SK-N-SH treated with all-trans-retinoic acid at 6 μM for 48 hours (cell line): ENCODE data around the gene COX20.

Experiments
- ATAC-seq: fragments of 200-7000 bp; cut with Tn5 transposase; 3 replicates; pipeline ENCODE4 v1.9.1; 2020; ENCODE audit warnings: mild to moderate bottlenecking, moderate library complexity
- ARNTL ChIP-seq: fragments of 450-650 bp; formaldehyde crosslinking; IDR thresholded peaks from 2 replicates; pipeline ENCODE4 v1.5.0; 2020; ENCODE audit warnings: low read depth, mild to moderate bottlenecking, moderate library complexity, borderline replicate concordance
- BACH2 ChIP-seq: fragments of 250-450 bp; sonication (Bioruptor Pico); IDR thresholded peaks from 2 replicates; pipeline ENCODE4 v1.9.0; 2021; ENCODE audit warnings: mild to moderate bottlenecking, borderline replicate concordance
- CSDC2 ChIP-seq: fragments of 250-450 bp; sonication (Bioruptor Pico); IDR thresholded peaks from 2 replicates; pipeline ENCODE4 v1.5.0; 2020; ENCODE audit warnings: mild to moderate bottlenecking, moderate library complexity
- ESRRG ChIP-seq: fragments of 250-450 bp; sonication (Bioruptor Pico); IDR thresholded peaks from 2 replicates; pipeline ENCODE4 v1.6.1; 2021; ENCODE audit warnings: mild to moderate bottlenecking
- GLIS3 ChIP-seq: fragments of 250-450 bp; sonication (Bioruptor Pico); IDR thresholded peaks from 2 replicates; pipeline ENCODE4 v1.5.0; 2020; ENCODE audit warnings: mild to moderate bottlenecking, moderate library complexity
- OSR1 ChIP-seq: fragments of 250-450 bp; sonication (Bioruptor Pico); IDR thresholded peaks from 2 replicates; pipeline ENCODE4 v1.8.0; 2022; ENCODE audit warnings: moderate library complexity, mild to moderate bottlenecking, inconsistent platforms
- PPARA ChIP-seq: fragments of 250-450 bp; sonication (Bioruptor Pico); IDR thresholded peaks from 2 replicates; pipeline ENCODE4 v1.5.0; 2020; ENCODE audit warnings: mild to moderate bottlenecking, borderline replicate concordance
- RARB ChIP-seq: fragments of 250-450 bp; sonication (Bioruptor Pico); IDR thresholded peaks from 2 replicates; pipeline ENCODE4 v1.8.0; 2021; ENCODE audit warnings: mild to moderate bottlenecking, moderate library complexity
- TCF4 ChIP-seq: fragments of 250-450 bp; sonication (Bioruptor Pico); IDR thresholded peaks from 2 replicates; pipeline ENCODE4 v1.8.0; 2021; ENCODE audit warnings: mild to moderate bottlenecking, moderate library complexity, borderline replicate concordance
- TOX ChIP-seq: fragments of 250-450 bp; sonication (Bioruptor Pico); IDR thresholded peaks from 2 replicates; pipeline ENCODE4 v1.8.0; 2021; ENCODE audit warnings: mild to moderate bottlenecking, moderate library complexity, borderline replicate concordance
- ZC3H10 ChIP-seq: fragments of 250-450 bp; sonication (Bioruptor Pico); IDR thresholded peaks from 2 replicates; pipeline ENCODE4 v1.5.1; 2021; ENCODE audit warnings: mild to moderate bottlenecking, moderate library complexity
- ZFP3 ChIP-seq: fragments of 250-450 bp; sonication (Bioruptor Pico); IDR thresholded peaks from 2 replicates; pipeline ENCODE4 v1.5.0; 2020; ENCODE audit warnings: mild to moderate bottlenecking, moderate library complexity
- ZFP30 ChIP-seq: fragments of 450-650 bp; formaldehyde crosslinking; IDR thresholded peaks from 2 replicates; pipeline ENCODE4 v1.5.0; 2022; ENCODE audit warnings: mild to moderate bottlenecking, moderate library complexity
- ZNF565 ChIP-seq: fragments of 450-650 bp; formaldehyde crosslinking; conservative IDR thresholded peaks from 2 replicates; pipeline ENCODE4 v1.5.0; 2020; ENCODE audit warnings: low read depth, mild to moderate bottlenecking, moderate library complexity
- ZNF70 ChIP-seq: fragments of 450-650 bp; formaldehyde crosslinking; IDR thresholded peaks from 2 replicates; pipeline ENCODE4 v1.5.0; 2020; ENCODE audit warnings: mild to moderate bottlenecking, moderate library complexity
- ZNF8 ChIP-seq: fragments of 450-650 bp; formaldehyde crosslinking; IDR thresholded peaks from 2 replicates; pipeline ENCODE4 v1.5.0; 2020; ENCODE audit warnings: mild to moderate bottlenecking, moderate library complexity
- TF ChIP-seq, protein P1 (sequence below): fragments of 250-450 bp; sonication (Bioruptor Pico); IDR thresholded peaks from 2 replicates; pipeline ENCODE4 v1.5.1; 2021; ENCODE audit warnings: mild to moderate bottlenecking, moderate library complexity
- TF ChIP-seq, protein P2 (sequence below): fragments of 250-450 bp; sonication (Bioruptor Pico); IDR thresholded peaks from 2 replicates; pipeline ENCODE4 v1.5.0; 2020; ENCODE audit warnings: mild to moderate bottlenecking, moderate library complexity
- TF ChIP-seq, protein P3 (sequence below): fragments of 250-450 bp; sonication (Bioruptor Pico); IDR thresholded peaks from 2 replicates; pipeline ENCODE4 v1.8.0; 2020; ENCODE audit warnings: mild to moderate bottlenecking, moderate library complexity, borderline replicate concordance
- TF ChIP-seq, protein P4 (sequence below): fragments of 250-450 bp; sonication (Bioruptor Pico); IDR thresholded peaks from 2 replicates; pipeline ENCODE4 v1.8.0; 2021; ENCODE audit warnings: low read depth, mild to moderate bottlenecking, moderate library complexity, borderline replicate concordance
- TF ChIP-seq, protein P5 (sequence below): fragments of 250-450 bp; sonication (Bioruptor Pico); IDR thresholded peaks from 2 replicates; pipeline ENCODE4 v1.5.1; 2020; ENCODE audit warnings: low read depth, mild to moderate bottlenecking, moderate library complexity

Gene COX20

DNA sequence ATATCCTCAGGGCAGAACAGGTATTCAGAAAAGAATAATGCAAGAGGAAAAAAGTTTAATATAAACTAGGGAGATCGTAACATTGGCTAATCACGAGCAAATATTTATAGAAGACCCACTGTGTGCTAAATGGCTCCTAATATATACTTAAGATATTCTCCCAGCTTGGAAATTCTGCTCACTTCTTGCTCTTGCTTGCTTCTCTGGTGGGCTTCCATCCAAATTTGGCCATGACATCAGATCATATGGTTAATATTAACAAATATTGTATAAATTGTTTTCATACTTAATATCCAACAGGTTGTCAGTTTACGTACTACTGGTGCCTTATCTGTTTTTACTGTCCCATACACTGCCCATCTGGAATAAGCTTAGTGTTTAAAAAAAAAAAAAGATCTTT, 1.1 kb downstream of the COX20 start (continued):
- TF ChIP-seq, protein P1, sequence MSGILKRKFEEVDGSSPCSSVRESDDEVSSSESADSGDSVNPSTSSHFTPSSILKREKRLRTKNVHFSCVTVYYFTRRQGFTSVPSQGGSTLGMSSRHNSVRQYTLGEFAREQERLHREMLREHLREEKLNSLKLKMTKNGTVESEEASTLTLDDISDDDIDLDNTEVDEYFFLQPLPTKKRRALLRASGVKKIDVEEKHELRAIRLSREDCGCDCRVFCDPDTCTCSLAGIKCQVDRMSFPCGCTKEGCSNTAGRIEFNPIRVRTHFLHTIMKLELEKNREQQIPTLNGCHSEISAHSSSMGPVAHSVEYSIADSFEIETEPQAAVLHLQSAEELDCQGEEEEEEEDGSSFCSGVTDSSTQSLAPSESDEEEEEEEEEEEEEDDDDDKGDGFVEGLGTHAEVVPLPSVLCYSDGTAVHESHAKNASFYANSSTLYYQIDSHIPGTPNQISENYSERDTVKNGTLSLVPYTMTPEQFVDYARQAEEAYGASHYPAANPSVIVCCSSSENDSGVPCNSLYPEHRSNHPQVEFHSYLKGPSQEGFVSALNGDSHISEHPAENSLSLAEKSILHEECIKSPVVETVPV (CRISPR knock-in tag): no peak
- TF ChIP-seq OSR1 (CRISPR knock-in tag) (no peak), CSDC2 (no peak), BACH2 (CRISPR knock-in tag) (no peak), ZNF8 (CRISPR knock-in tag) (no peak), ESRRG (CRISPR knock-in tag) (no peak)
- TF ChIP-seq, all 23 proteins: peak for 0

DNA sequence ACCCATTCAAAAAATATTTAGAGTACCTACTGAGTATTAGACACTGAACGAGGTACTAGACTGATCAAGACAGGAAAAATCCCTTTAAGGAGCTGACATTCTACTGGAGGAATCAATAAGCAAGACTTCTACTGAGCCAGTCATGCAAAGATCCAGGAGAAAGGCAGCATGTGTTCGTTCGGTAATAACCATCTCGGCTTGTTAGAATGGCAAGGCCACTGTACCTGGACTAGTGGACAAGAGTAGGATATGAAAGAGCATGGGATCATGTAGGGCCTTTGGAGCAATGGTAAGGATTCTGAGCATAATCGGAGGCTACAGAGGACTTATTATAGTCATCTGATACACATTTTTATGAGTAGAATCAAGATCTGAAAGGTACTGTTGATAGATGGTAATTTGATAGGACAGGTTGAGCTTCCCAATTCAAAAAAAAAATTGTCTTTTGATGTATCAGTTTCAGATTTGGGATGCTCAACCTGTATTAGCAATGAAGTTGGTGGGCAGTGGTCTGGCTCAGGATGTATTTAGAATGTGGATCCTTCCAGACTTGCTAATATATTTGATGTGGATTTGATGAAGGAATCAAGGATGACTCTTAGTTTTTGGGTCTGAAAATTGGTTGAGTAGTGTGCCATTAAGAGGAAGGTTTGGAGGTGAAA, 2.3 kb downstream of the COX20 start:
- TF ChIP-seq ZC3H10 (CRISPR knock-in tag) (peak; percentile 11; the same call in 1 of the 2 replicates), RARB (CRISPR knock-in tag) (no peak), ZNF70 (CRISPR knock-in tag) (no peak), PPARA (no peak)
- TF ChIP-seq, protein P2, sequence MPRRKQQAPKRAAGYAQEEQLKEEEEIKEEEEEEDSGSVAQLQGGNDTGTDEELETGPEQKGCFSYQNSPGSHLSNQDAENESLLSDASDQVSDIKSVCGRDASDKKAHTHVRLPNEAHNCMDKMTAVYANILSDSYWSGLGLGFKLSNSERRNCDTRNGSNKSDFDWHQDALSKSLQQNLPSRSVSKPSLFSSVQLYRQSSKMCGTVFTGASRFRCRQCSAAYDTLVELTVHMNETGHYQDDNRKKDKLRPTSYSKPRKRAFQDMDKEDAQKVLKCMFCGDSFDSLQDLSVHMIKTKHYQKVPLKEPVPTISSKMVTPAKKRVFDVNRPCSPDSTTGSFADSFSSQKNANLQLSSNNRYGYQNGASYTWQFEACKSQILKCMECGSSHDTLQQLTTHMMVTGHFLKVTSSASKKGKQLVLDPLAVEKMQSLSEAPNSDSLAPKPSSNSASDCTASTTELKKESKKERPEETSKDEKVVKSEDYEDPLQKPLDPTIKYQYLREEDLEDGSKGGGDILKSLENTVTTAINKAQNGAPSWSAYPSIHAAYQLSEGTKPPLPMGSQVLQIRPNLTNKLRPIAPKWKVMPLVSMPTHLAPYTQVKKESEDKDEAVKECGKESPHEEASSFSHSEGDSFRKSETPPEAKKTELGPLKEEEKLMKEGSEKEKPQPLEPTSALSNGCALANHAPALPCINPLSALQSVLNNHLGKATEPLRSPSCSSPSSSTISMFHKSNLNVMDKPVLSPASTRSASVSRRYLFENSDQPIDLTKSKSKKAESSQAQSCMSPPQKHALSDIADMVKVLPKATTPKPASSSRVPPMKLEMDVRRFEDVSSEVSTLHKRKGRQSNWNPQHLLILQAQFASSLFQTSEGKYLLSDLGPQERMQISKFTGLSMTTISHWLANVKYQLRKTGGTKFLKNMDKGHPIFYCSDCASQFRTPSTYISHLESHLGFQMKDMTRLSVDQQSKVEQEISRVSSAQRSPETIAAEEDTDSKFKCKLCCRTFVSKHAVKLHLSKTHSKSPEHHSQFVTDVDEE (CRISPR knock-in tag): no peak
- ATAC-seq: no peak

- no peak for TF ChIP-seq ARNTL (CRISPR knock-in tag)
- no peak for TF ChIP-seq TCF4
- TF ChIP-seq, protein P1 (CRISPR knock-in tag): no peak
- TF ChIP-seq, protein P2 (CRISPR knock-in tag): no peak
- TF ChIP-seq, protein P3, sequence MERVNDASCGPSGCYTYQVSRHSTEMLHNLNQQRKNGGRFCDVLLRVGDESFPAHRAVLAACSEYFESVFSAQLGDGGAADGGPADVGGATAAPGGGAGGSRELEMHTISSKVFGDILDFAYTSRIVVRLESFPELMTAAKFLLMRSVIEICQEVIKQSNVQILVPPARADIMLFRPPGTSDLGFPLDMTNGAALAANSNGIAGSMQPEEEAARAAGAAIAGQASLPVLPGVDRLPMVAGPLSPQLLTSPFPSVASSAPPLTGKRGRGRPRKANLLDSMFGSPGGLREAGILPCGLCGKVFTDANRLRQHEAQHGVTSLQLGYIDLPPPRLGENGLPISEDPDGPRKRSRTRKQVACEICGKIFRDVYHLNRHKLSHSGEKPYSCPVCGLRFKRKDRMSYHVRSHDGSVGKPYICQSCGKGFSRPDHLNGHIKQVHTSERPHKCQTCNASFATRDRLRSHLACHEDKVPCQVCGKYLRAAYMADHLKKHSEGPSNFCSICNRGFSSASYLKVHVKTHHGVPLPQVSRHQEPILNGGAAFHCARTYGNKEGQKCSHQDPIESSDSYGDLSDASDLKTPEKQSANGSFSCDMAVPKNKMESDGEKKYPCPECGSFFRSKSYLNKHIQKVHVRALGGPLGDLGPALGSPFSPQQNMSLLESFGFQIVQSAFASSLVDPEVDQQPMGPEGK (CRISPR knock-in tag): no peak
- no peak for TF ChIP-seq ZFP30 (CRISPR knock-in tag)
- TF ChIP-seq ESRRG (CRISPR knock-in tag): no peak
- no peak for TF ChIP-seq ZNF565 (CRISPR knock-in tag)
- TF ChIP-seq TOX (CRISPR knock-in tag): no peak
- no peak for TF ChIP-seq ZNF70 (CRISPR knock-in tag)
- TF ChIP-seq, protein P4, sequence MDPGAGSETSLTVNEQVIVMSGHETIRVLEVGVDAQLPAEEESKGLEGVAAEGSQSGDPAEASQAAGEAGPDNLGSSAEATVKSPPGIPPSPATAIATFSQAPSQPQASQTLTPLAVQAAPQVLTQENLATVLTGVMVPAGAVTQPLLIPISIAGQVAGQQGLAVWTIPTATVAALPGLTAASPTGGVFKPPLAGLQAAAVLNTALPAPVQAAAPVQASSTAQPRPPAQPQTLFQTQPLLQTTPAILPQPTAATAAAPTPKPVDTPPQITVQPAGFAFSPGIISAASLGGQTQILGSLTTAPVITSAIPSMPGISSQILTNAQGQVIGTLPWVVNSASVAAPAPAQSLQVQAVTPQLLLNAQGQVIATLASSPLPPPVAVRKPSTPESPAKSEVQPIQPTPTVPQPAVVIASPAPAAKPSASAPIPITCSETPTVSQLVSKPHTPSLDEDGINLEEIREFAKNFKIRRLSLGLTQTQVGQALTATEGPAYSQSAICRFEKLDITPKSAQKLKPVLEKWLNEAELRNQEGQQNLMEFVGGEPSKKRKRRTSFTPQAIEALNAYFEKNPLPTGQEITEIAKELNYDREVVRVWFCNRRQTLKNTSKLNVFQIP (CRISPR knock-in tag): no peak
- TF ChIP-seq GLIS3 (CRISPR knock-in tag): no peak
- no peak for TF ChIP-seq PPARA
- TF ChIP-seq OSR1 (CRISPR knock-in tag): no peak
- TF ChIP-seq BACH2 (CRISPR knock-in tag): no peak
- no peak for TF ChIP-seq ZNF8 (CRISPR knock-in tag)
- TF ChIP-seq, protein P5, sequence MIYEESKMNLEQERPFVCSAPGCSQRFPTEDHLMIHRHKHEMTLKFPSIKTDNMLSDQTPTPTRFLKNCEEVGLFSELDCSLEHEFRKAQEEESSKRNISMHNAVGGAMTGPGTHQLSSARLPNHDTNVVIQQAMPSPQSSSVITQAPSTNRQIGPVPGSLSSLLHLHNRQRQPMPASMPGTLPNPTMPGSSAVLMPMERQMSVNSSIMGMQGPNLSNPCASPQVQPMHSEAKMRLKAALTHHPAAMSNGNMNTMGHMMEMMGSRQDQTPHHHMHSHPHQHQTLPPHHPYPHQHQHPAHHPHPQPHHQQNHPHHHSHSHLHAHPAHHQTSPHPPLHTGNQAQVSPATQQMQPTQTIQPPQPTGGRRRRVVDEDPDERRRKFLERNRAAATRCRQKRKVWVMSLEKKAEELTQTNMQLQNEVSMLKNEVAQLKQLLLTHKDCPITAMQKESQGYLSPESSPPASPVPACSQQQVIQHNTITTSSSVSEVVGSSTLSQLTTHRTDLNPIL (CRISPR knock-in tag): no peak
- no peak for TF ChIP-seq ZFP3
- TF ChIP-seq RARB (CRISPR knock-in tag): no peak
Observed at GRCh38 chr1:244839656-244840055, 4.2 kb downstream of the COX20 start.

More at GRCh38 chr1:244839656-244840055, 4.2 kb downstream of the COX20 start:
- no peak for ATAC-seq
